ENCODE measurements around the gene KRT34.

GRCh38 chr17:41335747-41336146 is 46.4 kb downstream of the KRT34 start:
- TF ChIP-seq EZH2phosphoT487 (IDR thresholded peaks at IDR 0.05; ENCODE audit: borderline replicate concordance, low read depth, low read length) (no peak), CTCF (conservative IDR thresholded peaks at IDR 0.05; ENCODE audit: low read length) (no peak)

Data from OCI-LY7 (cell line).